Type B pancreatic cell (in vitro differentiated cells): ENCODE measurements around the gene PHLDA2. TPM values are rescaled to one million over a fixed set of nuclear protein-coding genes. Genes with fewer than 3 reads are reported as not detected.

ENCODE experiments used
- DNase-seq: peaks from one replicate; pipeline ENCODE4 v3.0.0; 2021; ENCODE audit warnings: mixed read lengths; ENCODE audit not compliant: unreplicated experiment; ENCODE audit errors: extremely low spot score
- H3K27ac Mint-ChIP-seq: 2 replicates; pipeline ENCODE4 v1.8.0; 2021; ENCODE audit warnings: mild to moderate bottlenecking, mixed read lengths
- H3K27me3 Mint-ChIP-seq: 2 replicates; pipeline ENCODE4 v1.8.0; 2021; ENCODE audit warnings: mixed read lengths
- H3K36me3 Mint-ChIP-seq: 2 replicates; pipeline ENCODE4 v1.8.0; 2021; ENCODE audit warnings: mixed read lengths
- H3K4me1 Mint-ChIP-seq: one replicate; pipeline ENCODE4 v1.8.0; 2021; ENCODE audit warnings: mixed read lengths; ENCODE audit not compliant: unreplicated experiment
- H3K4me3 Mint-ChIP-seq: 2 replicates; pipeline ENCODE4 v1.8.0; 2021; ENCODE audit warnings: mild to moderate bottlenecking, mixed read lengths
- H3K9me3 Mint-ChIP-seq: 2 replicates; pipeline ENCODE4 v1.8.0; 2021; ENCODE audit warnings: mixed read lengths
- total RNA-seq: library from RNA; stranded (reverse); gene quantifications from 2 replicates; pipeline ENCODE4 v1.2.1, GENCODE V29; 2021; ENCODE audit warnings: low replicate concordance
- TF ChIP-seq, protein P1 (sequence below): fragments of 200-600 bp; sonication (generic); conservative IDR thresholded peaks from 2 replicates; pipeline ENCODE4 v1.5.0; 2021; ENCODE audit warnings: antibody characterized with exemption, mild to moderate bottlenecking

Gene PHLDA2
- total RNA-seq, 1 donor from 2014 or later = 3.7 TPM

DNA sequence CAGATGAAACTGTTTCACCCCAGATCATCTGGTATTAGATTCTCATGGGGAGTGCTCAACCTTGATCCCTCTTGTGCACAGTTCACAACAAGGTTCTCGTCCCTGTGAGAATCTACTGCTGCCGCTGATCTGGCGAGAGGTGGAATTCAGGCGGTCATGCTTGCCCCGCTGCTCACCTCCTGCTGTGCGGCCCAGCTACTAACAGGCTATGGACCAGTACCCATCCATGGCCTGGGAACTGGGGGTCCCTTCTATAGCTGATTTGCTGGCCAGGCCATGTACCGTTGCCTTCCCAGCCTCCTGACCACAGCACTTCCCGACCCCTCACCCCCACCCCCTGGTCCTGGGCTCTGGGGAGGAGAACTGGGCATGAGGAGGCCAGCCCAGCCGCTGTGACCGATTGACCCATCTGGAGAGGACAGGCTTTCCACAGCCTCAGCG is 2.6 kb downstream of the PHLDA2 start:
- Mint-ChIP-seq H3K27me3 (peaks cover 38% of the 10 kb centered on the region), H3K36me3 (no peaks in the 10 kb centered on the region), H3K27ac (no peak overlapping the region), H3K9me3 (no peaks in the 10 kb centered on the region), H3K4me3 (no peak overlapping the region), H3K4me1 (peaks cover 3% of the 10 kb centered on the region)
- DNase-seq = no peak
- TF ChIP-seq, protein P1, sequence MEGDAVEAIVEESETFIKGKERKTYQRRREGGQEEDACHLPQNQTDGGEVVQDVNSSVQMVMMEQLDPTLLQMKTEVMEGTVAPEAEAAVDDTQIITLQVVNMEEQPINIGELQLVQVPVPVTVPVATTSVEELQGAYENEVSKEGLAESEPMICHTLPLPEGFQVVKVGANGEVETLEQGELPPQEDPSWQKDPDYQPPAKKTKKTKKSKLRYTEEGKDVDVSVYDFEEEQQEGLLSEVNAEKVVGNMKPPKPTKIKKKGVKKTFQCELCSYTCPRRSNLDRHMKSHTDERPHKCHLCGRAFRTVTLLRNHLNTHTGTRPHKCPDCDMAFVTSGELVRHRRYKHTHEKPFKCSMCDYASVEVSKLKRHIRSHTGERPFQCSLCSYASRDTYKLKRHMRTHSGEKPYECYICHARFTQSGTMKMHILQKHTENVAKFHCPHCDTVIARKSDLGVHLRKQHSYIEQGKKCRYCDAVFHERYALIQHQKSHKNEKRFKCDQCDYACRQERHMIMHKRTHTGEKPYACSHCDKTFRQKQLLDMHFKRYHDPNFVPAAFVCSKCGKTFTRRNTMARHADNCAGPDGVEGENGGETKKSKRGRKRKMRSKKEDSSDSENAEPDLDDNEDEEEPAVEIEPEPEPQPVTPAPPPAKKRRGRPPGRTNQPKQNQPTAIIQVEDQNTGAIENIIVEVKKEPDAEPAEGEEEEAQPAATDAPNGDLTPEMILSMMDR = no peak

DNA sequence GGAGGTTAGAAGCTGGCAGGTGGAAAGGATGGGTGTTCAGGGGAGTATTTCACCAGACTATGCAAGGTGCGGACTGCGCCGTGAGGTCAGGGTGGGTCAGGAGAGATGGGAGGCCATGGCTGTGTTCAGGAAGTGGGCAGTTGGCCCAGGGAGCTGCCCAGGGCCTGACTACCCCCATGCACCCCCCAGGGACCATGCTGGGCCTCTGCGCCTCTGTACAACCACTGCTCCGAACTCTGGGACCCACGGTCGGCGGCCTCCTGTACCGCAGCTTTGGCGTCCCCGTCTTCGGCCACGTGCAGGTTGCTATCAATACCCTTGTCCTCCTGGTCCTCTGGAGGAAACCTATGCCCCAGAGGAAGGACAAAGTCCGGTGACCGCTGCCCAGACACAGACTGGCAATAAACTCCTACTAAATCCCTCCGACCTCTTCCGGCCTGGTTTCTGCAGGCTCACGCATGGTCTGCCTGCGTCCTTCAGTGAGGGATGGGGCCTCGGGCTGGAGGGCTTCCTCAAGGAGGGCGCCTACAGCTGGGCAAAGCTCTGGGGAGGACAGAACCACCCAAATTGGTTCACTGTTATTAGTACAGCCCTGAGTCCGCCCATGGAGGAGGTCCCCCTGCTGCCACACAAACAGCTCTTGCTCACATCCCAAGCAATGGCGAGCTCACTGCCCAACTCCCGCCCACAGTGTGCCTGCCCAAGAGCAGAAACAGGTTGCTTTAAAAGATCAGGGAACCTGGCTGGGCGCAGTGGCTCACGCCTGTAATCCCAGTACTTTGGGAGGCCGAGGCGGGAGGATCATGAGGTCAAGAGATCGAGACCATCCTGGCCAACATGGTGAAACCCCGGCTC is 4.2 kb downstream of the PHLDA2 start:
- Mint-ChIP-seq H3K27me3 (peaks cover 30% of the 10 kb centered on the region), H3K36me3 (no peaks in the 10 kb centered on the region), H3K4me3 (no peak overlapping the region), H3K27ac (no peak overlapping the region), H3K9me3 (no peaks in the 10 kb centered on the region), H3K4me1 (peaks cover 3% of the 10 kb centered on the region)
- TF ChIP-seq, protein P1 = no peak
- no peak for DNase-seq

DNA sequence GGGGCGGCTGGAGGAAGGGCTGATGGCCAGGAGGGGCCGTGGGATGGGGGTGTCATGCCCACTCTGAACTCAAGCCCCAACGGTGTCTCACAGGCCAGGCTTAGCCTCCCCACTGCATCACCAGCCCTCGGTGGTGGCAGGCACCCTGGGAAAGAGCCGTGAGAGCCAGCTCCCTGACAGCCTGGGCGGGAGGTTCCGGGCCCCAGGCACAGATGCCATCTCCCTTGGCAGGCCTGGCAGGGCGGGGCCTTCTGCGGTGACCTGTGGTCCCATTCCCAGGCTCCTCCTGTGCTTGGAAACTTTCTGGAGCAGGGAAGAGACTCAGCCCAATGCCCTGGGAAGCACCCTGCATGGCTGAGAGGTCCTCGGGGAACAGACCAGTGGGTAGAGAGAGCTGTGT is 4.8 kb downstream of the PHLDA2 start:
- Mint-ChIP-seq H3K27ac (no peak overlapping the region), H3K27me3 (peaks cover 27% of the 10 kb centered on the region), H3K36me3 (no peaks in the 10 kb centered on the region), H3K4me1 (peaks cover 3% of the 10 kb centered on the region), H3K4me3 (no peak overlapping the region), H3K9me3 (no peaks in the 10 kb centered on the region)
- TF ChIP-seq, protein P1 = no peak
- DNase-seq = no peak

DNA sequence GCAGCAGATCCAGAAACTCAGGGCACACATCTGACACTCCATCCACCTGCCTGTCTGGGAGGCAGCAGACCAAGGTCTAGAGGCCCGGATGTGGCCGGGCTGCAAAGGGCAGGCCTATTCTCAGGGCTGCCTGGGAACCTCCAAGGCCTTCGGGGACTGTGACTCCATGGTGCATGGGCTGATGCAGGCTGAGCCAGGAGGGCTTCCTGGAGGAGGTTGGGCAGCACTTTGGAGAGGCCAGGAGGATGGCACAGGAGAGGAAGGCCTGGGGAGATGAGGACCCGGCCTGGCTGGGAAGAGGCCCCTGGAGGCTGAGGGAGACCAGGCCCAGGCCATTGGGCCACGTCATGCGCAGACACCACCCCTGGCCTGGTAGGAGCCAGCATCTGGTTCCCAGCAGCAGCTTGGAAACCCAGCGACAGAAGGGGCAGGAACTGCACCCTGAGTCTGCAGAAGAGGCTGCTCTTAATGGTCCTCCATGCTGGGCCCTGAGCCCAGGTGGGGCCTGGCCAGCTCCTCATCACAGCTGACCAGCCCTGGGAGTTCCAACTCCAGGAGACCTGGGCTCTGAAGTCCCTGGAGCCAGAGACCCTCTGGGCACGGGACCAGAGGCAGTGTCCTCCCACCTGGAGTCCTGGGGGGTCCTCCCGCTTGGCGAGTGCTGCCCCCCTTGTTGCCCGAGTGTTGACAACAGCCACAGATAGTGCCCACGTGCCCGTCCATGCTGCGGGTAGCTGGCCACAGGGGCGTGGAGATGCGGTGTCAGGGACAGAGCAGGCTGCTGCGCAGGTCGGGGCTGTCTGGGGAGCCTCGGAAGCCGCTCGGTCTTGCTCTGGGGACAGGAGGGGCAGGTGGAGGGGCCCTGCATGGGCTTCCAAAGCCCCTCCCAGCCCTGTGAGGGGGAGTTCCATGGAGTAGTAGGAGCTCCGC is 5.5 kb downstream of the PHLDA2 start:
- Mint-ChIP-seq H3K9me3 (no peaks in the 10 kb centered on the region), H3K27ac (no peak overlapping the region), H3K4me1 (peaks cover 3% of the 10 kb centered on the region), H3K27me3 (peaks cover 23% of the 10 kb centered on the region), H3K4me3 (no peak overlapping the region), H3K36me3 (no peaks in the 10 kb centered on the region)
- TF ChIP-seq, protein P1 = no peak
- DNase-seq = no peak

DNA sequence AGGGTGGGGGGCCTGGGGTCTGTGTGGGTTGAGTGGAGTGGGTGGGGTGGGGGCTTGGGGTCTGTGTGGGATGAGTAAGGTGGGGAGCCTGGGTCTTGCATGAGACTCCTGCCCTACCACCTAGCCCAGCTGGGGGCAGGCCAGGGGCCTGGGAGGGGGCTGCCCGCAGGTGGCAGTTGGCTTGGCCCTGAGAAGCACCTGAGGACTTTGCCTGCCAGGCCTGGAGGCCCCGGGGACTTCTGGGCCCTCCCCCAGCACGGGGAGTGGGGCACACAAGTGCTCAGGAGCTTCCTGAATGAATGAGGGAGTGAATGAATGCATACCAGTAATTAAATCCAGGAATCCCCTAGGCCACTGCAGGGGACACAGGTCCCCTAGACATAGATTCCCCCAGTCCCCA is 6.6 kb downstream of the PHLDA2 start:
- Mint-ChIP-seq H3K27ac (no peak overlapping the region), H3K27me3 (peaks cover 14% of the 10 kb centered on the region), H3K36me3 (no peaks in the 10 kb centered on the region), H3K4me3 (no peak overlapping the region), H3K4me1 (no peaks in the 10 kb centered on the region), H3K9me3 (no peaks in the 10 kb centered on the region)
- DNase-seq = no peak
- TF ChIP-seq, protein P1 = no peak
